Endothelial cell of umbilical vein (primary cell): ENCODE measurements around the gene MRPL41.

ENCODE experiments used
- EZH2 ChIP-seq: IDR thresholded peaks from 2 replicates; pipeline ENCODE4 v1.6.1; 2012; ENCODE audit warnings: borderline replicate concordance, low read depth, mild to moderate bottlenecking, moderate library complexity, low read length, inconsistent platforms; ENCODE audit not compliant: severe bottlenecking
- JUN ChIP-seq: IDR thresholded peaks from 2 replicates; pipeline ENCODE4 v1.6.1; 2011; ENCODE audit warnings: borderline replicate concordance, low read depth; ENCODE audit not compliant: insufficient read length, insufficient read depth
- MYC ChIP-seq: IDR thresholded peaks from one replicate; pipeline ENCODE4 v1.6.1; 2011; ENCODE audit warnings: mild to moderate bottlenecking, low read depth, low read length
- POLR2A ChIP-seq: IDR thresholded peaks from 2 replicates; pipeline ENCODE4 v1.6.1; 2012; ENCODE audit warnings: low read depth, mild to moderate bottlenecking, control low read depth, low read length
- POLR2AphosphoS5 ChIP-seq: IDR thresholded peaks from 2 replicates; pipeline ENCODE4 v1.6.1; 2012; ENCODE audit warnings: low read depth, mild to moderate bottlenecking, control low read depth, low read length, moderate library complexity; ENCODE audit not compliant: insufficient read depth
- TF ChIP-seq, protein P1 (sequence below), 2 donors: IDR thresholded peaks; 1 replicate in 1 of 2; 2 replicates in 1 of 2; pipeline ENCODE4 v1.5.1; 2011; ENCODE audit warnings: low read length in 2 of 2, mild to moderate bottlenecking in 2 of 2, moderate library complexity in 2 of 2, control low read depth in 1 of 2, inconsistent platforms in 1 of 2, low read depth in 1 of 2; ENCODE audit not compliant: insufficient read depth in 1 of 2; ENCODE audit errors: extremely low read depth in 1 of 2
- TF ChIP-seq, protein P2 (sequence below): IDR thresholded peaks from 2 replicates; pipeline ENCODE4 v1.6.1; 2011; ENCODE audit not compliant: insufficient read depth, insufficient read length

DNA sequence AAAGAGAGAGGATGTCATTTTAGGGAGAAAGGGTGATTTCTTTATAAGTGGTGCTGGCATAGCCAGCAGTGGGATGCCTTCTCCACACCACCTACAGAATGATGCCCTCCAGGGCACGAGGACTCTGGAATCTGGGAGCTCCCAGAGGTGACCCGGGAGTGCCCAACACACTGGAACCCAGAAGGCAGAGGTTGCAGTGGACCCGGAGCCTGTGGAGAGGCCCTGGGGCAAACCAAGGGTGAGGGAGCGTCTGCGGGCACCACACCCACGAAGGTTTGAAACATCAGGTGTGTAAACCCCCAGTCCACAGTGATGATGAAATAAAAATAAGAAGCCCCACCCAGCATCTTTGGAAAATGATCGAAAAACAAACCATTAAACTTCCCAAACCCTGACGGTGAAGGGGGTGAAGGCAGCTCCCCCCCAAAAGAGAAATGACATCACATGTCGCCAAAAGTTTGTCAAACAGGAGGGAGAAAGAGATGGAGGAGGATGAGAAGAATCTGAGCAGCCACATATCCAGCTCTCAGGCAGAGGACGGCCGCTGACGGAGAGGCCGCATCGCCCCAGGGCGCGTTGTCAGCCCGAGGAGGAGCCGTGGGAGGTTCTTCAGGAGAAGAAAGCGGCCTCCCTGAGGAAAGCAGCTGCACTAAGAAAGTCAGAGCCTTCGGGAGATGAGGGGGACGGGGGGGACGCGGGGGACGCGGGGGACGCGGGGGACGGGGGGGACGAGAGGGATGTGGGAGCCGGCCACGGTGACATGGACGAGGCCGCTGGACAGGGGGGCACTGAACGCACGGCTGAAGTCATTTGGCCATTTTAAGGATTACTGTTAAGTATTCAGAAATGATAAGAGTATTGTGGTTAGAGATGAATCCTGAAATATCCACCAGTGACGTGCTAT, 49.4 kb upstream of the MRPL41 start:
- TF ChIP-seq, protein P1, sequence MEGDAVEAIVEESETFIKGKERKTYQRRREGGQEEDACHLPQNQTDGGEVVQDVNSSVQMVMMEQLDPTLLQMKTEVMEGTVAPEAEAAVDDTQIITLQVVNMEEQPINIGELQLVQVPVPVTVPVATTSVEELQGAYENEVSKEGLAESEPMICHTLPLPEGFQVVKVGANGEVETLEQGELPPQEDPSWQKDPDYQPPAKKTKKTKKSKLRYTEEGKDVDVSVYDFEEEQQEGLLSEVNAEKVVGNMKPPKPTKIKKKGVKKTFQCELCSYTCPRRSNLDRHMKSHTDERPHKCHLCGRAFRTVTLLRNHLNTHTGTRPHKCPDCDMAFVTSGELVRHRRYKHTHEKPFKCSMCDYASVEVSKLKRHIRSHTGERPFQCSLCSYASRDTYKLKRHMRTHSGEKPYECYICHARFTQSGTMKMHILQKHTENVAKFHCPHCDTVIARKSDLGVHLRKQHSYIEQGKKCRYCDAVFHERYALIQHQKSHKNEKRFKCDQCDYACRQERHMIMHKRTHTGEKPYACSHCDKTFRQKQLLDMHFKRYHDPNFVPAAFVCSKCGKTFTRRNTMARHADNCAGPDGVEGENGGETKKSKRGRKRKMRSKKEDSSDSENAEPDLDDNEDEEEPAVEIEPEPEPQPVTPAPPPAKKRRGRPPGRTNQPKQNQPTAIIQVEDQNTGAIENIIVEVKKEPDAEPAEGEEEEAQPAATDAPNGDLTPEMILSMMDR (IDR thresholded peaks at IDR 0.05; ENCODE audit: extremely low read depth in 1 of 2, insufficient read depth in 1 of 2, low read depth in 1 of 2, low read length in 2 of 2) = no peak
- TF ChIP-seq POLR2AphosphoS5 = no peak
- TF ChIP-seq POLR2A = no peak
- TF ChIP-seq, protein P2, sequence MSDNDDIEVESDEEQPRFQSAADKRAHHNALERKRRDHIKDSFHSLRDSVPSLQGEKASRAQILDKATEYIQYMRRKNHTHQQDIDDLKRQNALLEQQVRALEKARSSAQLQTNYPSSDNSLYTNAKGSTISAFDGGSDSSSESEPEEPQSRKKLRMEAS = no peak
- TF ChIP-seq EZH2 = no peak
- TF ChIP-seq MYC = no peak
- TF ChIP-seq JUN = no peak
